C4-2B (cell line): ENCODE data around the gene AHRR.

Experiments used
- ZFX ChIP-seq: fragments of 450-650 bp; IDR thresholded peaks from 2 replicates; pipeline ENCODE4 v1.6.1; 2017
- TF ChIP-seq, protein P1 (sequence below): fragments of 450-650 bp; conservative IDR thresholded peaks from 2 replicates; pipeline ENCODE4 v1.5.1; 2017; ENCODE audit warnings: mild to moderate bottlenecking

DNA sequence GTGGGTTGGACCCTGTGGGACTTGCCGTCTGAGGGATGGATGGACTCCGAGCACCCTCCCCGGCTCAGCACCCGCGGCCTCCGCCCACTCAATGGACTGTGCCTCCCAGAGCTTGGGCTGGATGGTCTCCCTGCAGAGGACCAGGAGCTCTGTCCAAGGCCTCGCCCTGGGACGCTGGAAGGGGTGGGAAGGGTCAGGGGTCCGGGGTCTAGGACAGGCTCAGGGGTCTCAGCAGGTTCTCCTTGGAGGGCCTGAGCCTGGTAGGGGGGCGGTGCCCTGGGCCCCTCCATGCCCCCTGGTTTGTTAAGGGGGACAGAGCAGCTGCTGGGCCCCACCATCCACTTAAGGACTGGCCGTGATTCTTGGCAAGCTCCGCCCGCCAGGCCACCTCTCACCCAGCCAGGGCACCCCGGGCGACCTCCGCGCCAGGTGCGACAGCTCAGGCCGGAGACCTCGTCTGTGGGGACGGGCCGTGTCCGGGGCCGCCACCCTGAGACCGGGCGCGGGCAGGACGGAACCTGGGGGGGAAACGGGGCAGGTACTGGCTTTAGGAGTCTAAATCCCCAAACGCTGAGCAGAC is 150.7 kb downstream of the AHRR start:
- TF ChIP-seq, protein P1, sequence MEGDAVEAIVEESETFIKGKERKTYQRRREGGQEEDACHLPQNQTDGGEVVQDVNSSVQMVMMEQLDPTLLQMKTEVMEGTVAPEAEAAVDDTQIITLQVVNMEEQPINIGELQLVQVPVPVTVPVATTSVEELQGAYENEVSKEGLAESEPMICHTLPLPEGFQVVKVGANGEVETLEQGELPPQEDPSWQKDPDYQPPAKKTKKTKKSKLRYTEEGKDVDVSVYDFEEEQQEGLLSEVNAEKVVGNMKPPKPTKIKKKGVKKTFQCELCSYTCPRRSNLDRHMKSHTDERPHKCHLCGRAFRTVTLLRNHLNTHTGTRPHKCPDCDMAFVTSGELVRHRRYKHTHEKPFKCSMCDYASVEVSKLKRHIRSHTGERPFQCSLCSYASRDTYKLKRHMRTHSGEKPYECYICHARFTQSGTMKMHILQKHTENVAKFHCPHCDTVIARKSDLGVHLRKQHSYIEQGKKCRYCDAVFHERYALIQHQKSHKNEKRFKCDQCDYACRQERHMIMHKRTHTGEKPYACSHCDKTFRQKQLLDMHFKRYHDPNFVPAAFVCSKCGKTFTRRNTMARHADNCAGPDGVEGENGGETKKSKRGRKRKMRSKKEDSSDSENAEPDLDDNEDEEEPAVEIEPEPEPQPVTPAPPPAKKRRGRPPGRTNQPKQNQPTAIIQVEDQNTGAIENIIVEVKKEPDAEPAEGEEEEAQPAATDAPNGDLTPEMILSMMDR, result no peak
- TF ChIP-seq ZFX, result no peak
